Heart right ventricle (tissue), 16 donors: ENCODE data around the gene CENATAC. TPM values are rescaled to one million over a fixed set of nuclear protein-coding genes. Genes with fewer than 3 reads are reported as not detected.

Source experiments
- ATAC-seq, 8 donors: fragments of 200-7000 bp; cut with Tn5 transposase; one replicate each; pipeline ENCODE4 v1.9.1; 2020; ENCODE audit warnings: mild to moderate bottlenecking in 8 of 8, moderate library complexity in 8 of 8, moderate number of reproducible peaks in 1 of 8
- DNase-seq, 2 donors: peaks; one replicate each; pipeline ENCODE4 v3.0.0-alpha.2; 2020
- H3K27ac ChIP-seq, 10 donors: fragments of 200-600 bp; sonication (generic) in 2 of 10; one replicate each; pipeline versions ENCODE4 v1.5.0 to v1.8.0; 2020 to 2022; ENCODE audit warnings: mild to moderate bottlenecking in 3 of 10
- H3K27me3 ChIP-seq, 7 donors: fragments of 200-600 bp; one replicate each; pipeline ENCODE4 v1.8.0; 2021 to 2022; ENCODE audit warnings: mild to moderate bottlenecking in 2 of 7
- H3K36me3 ChIP-seq, 9 donors: fragments of 200-600 bp; sonication (generic) in 1 of 9; one replicate each; pipeline versions ENCODE4 v1.5.0 to v1.8.0; 2020 to 2022; ENCODE audit warnings: mild to moderate bottlenecking in 2 of 9
- H3K4me1 ChIP-seq, 9 donors: fragments of 200-600 bp; sonication (generic) in 1 of 9; one replicate each; pipeline versions ENCODE4 v1.5.0 to v1.8.0; 2020 to 2022; ENCODE audit warnings: mild to moderate bottlenecking in 4 of 9
- H3K4me3 ChIP-seq, 10 donors: fragments of 200-600 bp; sonication (generic) in 2 of 10; one replicate each; pipeline versions ENCODE4 v1.5.0 to v1.8.0; 2020 to 2022; ENCODE audit warnings: mild to moderate bottlenecking in 7 of 10, moderate library complexity in 2 of 10
- H3K9me3 ChIP-seq, 11 donors: fragments of 200-600 bp in 10 of 11; sonication (generic) in 2 of 11; one replicate each; pipeline versions ENCODE4 v1.5.0 to v1.8.0; 2013 to 2022; ENCODE audit warnings: mild to moderate bottlenecking in 2 of 11, control low read depth in 1 of 11, moderate library complexity in 1 of 11
- CTCF ChIP-seq, 9 donors: fragments of 200-600 bp; sonication (generic) in 2 of 9; IDR thresholded peaks; one replicate each; pipeline versions ENCODE4 v1.5.0 to v1.8.0; 2021 to 2022; ENCODE audit warnings: antibody characterized with exemption in 9 of 9, mild to moderate bottlenecking in 5 of 9, moderate library complexity in 1 of 9
- WGBS, 2 donors: extraction: QIAGEN DNeasy Blood & Tissue Kit; methylation state at CpG; one replicate each; pipeline ENCODE4 v1.1.7; 2013; ENCODE audit warnings: inconsistent platforms in 1 of 2; 5-methylcytosine and 5-hydroxymethylcytosine counted together
- intact Hi-C, 10 donors: fragments of 100-400 bp; cut with DNase I; formaldehyde crosslinking; loops; one replicate each; pipeline versions ENCODE4 v1.11.1 to v1.14.2; 2022
- polyA plus RNA-seq, 2 donors: library from polyadenylated mRNA; stranded (reverse); fragments of 200-250 nt; gene quantifications; one replicate each; pipeline ENCODE4 v1.2.3, GENCODE V29; 2013
- total RNA-seq, 10 donors: library from RNA; stranded (reverse); fragmentation: NEBNext Ultra II Directional in 3 of 10; extraction: Animal tissue kit (Norgen Biotek cat#: 25700) in 3 of 10; gene quantifications; one replicate each; pipeline versions ENCODE4 v1.2.1 to v1.2.4, GENCODE V29; 2021 to 2023
- donor health status: Arrhythmogenic right ventricular cardiomyopathy.
- donor health status: ischemic (EF 13 %, LVEDD 7.1; RV severe dilation, severe dysfunction).
- donor health status: healthy with polysubstance abuse.
- donor health status: DM: no; HTN: yes; CAD: no.
- donor health status: DM: no; HTN: no; CAD: no.
- donor health status: ischemic (EF 25% LVEDD 6.9; RV normal size, moderate dysfunction).
- donor health status: ischemic (EF 25% LVEDD 5.7; RV mildly dilated, moderate dysfunction).
- donor health status: healthy.
- donor health status: DM: yes; HTN: yes; CAD: no.
- donor health status: Ischemic cardiomyopathy.
- donor health status: ischemic (EF 35%, LVEDD 5.7; RV mildly dilated, moderate dysfunction).
- donor health status: nonischemic (EF 11% LVEDD 7.7; RV severe dilation, severe dysfunction).
- donor health status: DM: yes; HTN: yes; CAD: no.
- donor health status: PGD.
- donor health status: ischemic (EF 29% LVEDD 5.4; RV normal size, mild dysfunction).
- donor health status: nonischemic (EF 23%, LVEDD 6.1; RV moderate dilation, normal function).

The CENATAC gene
- total and polyA plus RNA-seq, 12 donors: 7.8 to 85.2 (median 11.3) TPM

- Histone ChIP-seq H3K4me1 (no peaks in the 10 kb centered on the region), H3K36me3 (peaks cover 0 to 29% (median 22%) of the 10 kb centered on the region in 9 donors), H3K4me3 (no peak overlapping the region), H3K27ac (no peak overlapping the region), H3K27me3 (no peaks in the 10 kb centered on the region), H3K9me3 (no peaks in the 10 kb centered on the region)
- no peak for ATAC-seq
- no peak for DNase-seq
- intact Hi-C loops: no loop called here
- WGBS, 2 donors: 92 to 95% methylated on average over 4 of the region's 4 CpGs
- no peak for TF ChIP-seq CTCF (IDR thresholded peaks at IDR 0.05)
These were observed 44.0 kb downstream of the CENATAC start for GRCh38 chr11:119041821-119042514.

GRCh38 chr11:119042927-119043326, 45.0 kb downstream of the CENATAC start:
- H3K4me1 ChIP-seq: no peaks in the 10 kb centered on the region
- H3K4me3 ChIP-seq: no peak overlapping the region
- H3K27ac ChIP-seq: no peak overlapping the region
- ATAC-seq (no peak), DNase-seq (no peak)
- 88 to 95% methylated on average over 9 of the region's 9 CpGs for WGBS, 2 donors
- no peak for TF ChIP-seq CTCF (IDR thresholded peaks at IDR 0.05)
- peaks cover 0 to 38% (median 32%) of the 10 kb centered on the region in 9 donors for H3K36me3 ChIP-seq
- H3K27me3 ChIP-seq: no peaks in the 10 kb centered on the region
- H3K9me3 ChIP-seq: no peaks in the 10 kb centered on the region
- intact Hi-C loops: no loop called here

- ATAC-seq (peak in 2 of 8 donors; percentile 8 to 23), DNase-seq (no peak)
- H3K36me3 ChIP-seq: peaks cover 3 to 56% (median 50%) of the 10 kb centered on the region in 9 donors
- TF ChIP-seq CTCF (IDR thresholded peaks at IDR 0.05): peak in 1 of 9 donors; percentile 9
- H3K27ac ChIP-seq: no peak overlapping the region
- no peaks in the 10 kb centered on the region for H3K9me3 ChIP-seq
- no peaks in the 10 kb centered on the region for H3K27me3 ChIP-seq
- no peak overlapping the region for H3K4me3 ChIP-seq
- 75 to 79% methylated on average over 6 of the region's 6 CpGs for WGBS, 2 donors
- H3K4me1 ChIP-seq: no peaks in the 10 kb centered on the region
- intact Hi-C loops: no loop called here
These were observed 46.8 kb downstream of the CENATAC start for GRCh38 chr11:119044708-119045107.

- H3K9me3 ChIP-seq: no peaks in the 10 kb centered on the region
- H3K27ac ChIP-seq: no peak overlapping the region
- H3K4me3 ChIP-seq: no peak overlapping the region
- 97% methylated on average over 6 of the region's 6 CpGs for WGBS, 2 donors
- no peak for TF ChIP-seq CTCF (IDR thresholded peaks at IDR 0.05)
- no peak for ATAC-seq
- intact Hi-C loops: no loop called here
- no peaks in the 10 kb centered on the region for H3K4me1 ChIP-seq
- no peaks in the 10 kb centered on the region for H3K27me3 ChIP-seq
- peaks cover 7 to 74% (median 65%) of the 10 kb centered on the region in 9 donors for H3K36me3 ChIP-seq
- DNase-seq: no peak
These were observed 48.6 kb downstream of the CENATAC start for GRCh38 chr11:119046489-119046888.
